ENCODE results near the gene RBM10. TPM values are rescaled to one million over a fixed set of nuclear protein-coding genes. Genes with fewer than 3 reads are reported as not detected.
"Not testable (repeated sequence)": the region's sequence is repeated elsewhere in the genome, so short reads cannot be mapped to it uniquely, and the experiment has no call there.

Gene RBM10, protein sequence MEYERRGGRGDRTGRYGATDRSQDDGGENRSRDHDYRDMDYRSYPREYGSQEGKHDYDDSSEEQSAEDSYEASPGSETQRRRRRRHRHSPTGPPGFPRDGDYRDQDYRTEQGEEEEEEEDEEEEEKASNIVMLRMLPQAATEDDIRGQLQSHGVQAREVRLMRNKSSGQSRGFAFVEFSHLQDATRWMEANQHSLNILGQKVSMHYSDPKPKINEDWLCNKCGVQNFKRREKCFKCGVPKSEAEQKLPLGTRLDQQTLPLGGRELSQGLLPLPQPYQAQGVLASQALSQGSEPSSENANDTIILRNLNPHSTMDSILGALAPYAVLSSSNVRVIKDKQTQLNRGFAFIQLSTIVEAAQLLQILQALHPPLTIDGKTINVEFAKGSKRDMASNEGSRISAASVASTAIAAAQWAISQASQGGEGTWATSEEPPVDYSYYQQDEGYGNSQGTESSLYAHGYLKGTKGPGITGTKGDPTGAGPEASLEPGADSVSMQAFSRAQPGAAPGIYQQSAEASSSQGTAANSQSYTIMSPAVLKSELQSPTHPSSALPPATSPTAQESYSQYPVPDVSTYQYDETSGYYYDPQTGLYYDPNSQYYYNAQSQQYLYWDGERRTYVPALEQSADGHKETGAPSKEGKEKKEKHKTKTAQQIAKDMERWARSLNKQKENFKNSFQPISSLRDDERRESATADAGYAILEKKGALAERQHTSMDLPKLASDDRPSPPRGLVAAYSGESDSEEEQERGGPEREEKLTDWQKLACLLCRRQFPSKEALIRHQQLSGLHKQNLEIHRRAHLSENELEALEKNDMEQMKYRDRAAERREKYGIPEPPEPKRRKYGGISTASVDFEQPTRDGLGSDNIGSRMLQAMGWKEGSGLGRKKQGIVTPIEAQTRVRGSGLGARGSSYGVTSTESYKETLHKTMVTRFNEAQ
- 52.2 and 53.7 TPM in 2 replicates for total RNA-seq (2012; rRNA removed)

DNA sequence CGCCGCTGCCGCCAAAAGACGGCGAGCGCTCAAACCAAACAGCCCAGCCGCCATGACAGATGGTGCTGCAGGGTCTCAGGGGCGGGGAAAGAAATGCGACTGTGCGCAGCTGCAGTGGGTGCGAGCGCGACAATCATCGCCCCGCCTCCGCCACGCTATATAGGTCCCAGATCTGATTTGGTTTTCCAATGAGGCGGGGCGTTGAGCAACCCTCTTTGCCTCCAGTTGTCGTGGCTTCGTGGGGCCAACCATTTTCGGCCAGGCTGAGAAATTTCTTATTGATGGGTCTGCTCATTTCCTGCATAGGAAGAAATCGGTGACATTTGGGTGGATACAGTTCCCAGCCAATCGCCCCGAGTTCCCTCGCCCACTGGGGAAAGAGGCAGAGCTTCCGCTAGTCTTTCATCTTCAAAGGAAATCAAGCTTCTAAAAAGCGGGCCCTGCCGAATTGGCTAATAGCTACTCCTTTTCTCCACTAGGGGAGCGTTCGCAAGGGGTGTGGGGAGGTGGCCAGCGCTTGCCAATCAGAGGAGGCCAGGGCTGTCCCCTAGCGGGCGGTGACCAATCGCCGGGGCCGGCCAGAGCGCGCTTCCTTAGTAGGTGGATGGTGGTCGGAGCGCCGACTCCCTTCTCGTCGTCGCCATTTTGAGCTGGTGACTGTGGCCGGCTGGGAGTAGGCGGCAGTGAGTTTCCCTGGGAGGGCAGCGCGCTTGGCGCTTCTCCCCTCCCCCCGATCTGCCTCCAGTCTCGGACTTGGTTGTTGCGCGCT is at the start of gene RBM10, which contains the start of gene NDUFB11:
RBM10 (plus strand) TSS at position 596 of the 769 bp plus-strand sequence. CDS start 2,261 bp downstream, outside the sequence.
NDUFB11 (minus strand) TSS at position 77 of the 769 bp plus-strand sequence; CDS start at position 54, 23 bp downstream.
- Histone ChIP-seq H3K27me3 (ENCODE audit: control insufficient read depth, insufficient read depth, low read length) (peaks cover 7% of the 10 kb centered on the region), H3K4me1 (ENCODE audit: control insufficient read depth, insufficient read depth, low read length) (no peaks in the 10 kb centered on the region), H3K36me3 (ENCODE audit: insufficient read depth, low read length) (peaks cover 8% of the 10 kb centered on the region), H3K4me2 (ENCODE audit: low read length) (peak within 1 kb of the TSS; percentile 84), H3K9me3 (replicated peaks; ENCODE audit: low read length) (no peaks in the 10 kb centered on the region), H3K9ac (ENCODE audit: low read depth, low read length) (peak within 1 kb of the TSS; percentile 84), H3K4me3 (ENCODE audit: low read length) (peak within 1 kb of the TSS; percentile 79)

DNA sequence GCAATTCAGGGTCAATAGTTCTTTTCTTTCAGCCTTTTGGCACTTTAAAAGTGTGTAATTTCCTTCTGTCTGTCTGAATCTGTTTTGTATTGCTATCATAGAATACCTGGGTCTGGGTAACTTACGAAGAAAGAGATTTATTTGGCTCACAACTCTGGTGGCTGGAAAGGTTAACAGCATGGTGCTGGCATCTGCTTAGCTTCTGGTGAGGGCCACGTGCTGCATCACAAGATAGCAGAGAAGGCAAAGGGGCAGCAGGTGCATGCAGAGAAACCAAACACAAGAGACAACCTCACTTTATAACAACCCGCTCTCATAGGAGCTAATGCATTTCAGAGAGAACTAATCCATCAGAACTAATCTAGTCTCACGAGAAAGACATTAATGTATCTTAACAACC is 48.0 kb upstream of the RBM10 start:
- Histone ChIP-seq H3K9ac (ENCODE audit: low read depth, low read length) (no peak overlapping the region), H3K9me3 (replicated peaks; ENCODE audit: low read length) (no peaks in the 10 kb centered on the region), H3K4me3 (ENCODE audit: low read length) (no peak overlapping the region), H3K36me3 (ENCODE audit: insufficient read depth, low read length) (no peaks in the 10 kb centered on the region), H3K4me2 (ENCODE audit: low read length) (no peak overlapping the region), H3K27me3 (ENCODE audit: control insufficient read depth, insufficient read depth, low read length) (peaks cover 11% of the 10 kb centered on the region), H3K4me1 (ENCODE audit: control insufficient read depth, insufficient read depth, low read length) (no peaks in the 10 kb centered on the region)

GRCh38 chrX:47098338-47099094 is 46.5 kb upstream of the RBM10 start:
- Histone ChIP-seq H3K36me3 (ENCODE audit: insufficient read depth, low read length) (no peaks in the 10 kb centered on the region), H3K4me1 (ENCODE audit: control insufficient read depth, insufficient read depth, low read length) (no peaks in the 10 kb centered on the region)

GRCh38 chrX:47101206-47101605 is 43.8 kb upstream of the RBM10 start:
- H3K4me1 ChIP-seq (ENCODE audit: control insufficient read depth, insufficient read depth, low read length): no peaks in the 10 kb centered on the region
- H3K9ac ChIP-seq (ENCODE audit: low read depth, low read length): no peak overlapping the region
- no peak overlapping the region for H3K4me2 ChIP-seq (ENCODE audit: low read length)
- no peaks in the 10 kb centered on the region for H3K36me3 ChIP-seq (ENCODE audit: insufficient read depth, low read length)
- H3K27me3 ChIP-seq (ENCODE audit: control insufficient read depth, insufficient read depth, low read length): peaks cover 6% of the 10 kb centered on the region
- H3K4me3 ChIP-seq (ENCODE audit: low read length): no peak overlapping the region
- H3K9me3 ChIP-seq (replicated peaks; ENCODE audit: low read length): no peaks in the 10 kb centered on the region

More at GRCh38 chrX:47098338-47099094, 46.5 kb upstream of the RBM10 start:
- no peaks in the 10 kb centered on the region for H3K9me3 ChIP-seq (replicated peaks; ENCODE audit: low read length)
- no peak overlapping the region for H3K4me2 ChIP-seq (ENCODE audit: low read length)
- no peak overlapping the region for H3K4me3 ChIP-seq (ENCODE audit: low read length)
- peaks cover 6% of the 10 kb centered on the region for H3K27me3 ChIP-seq (ENCODE audit: control insufficient read depth, insufficient read depth, low read length)
- no peak overlapping the region for H3K9ac ChIP-seq (ENCODE audit: low read depth, low read length)

DNA sequence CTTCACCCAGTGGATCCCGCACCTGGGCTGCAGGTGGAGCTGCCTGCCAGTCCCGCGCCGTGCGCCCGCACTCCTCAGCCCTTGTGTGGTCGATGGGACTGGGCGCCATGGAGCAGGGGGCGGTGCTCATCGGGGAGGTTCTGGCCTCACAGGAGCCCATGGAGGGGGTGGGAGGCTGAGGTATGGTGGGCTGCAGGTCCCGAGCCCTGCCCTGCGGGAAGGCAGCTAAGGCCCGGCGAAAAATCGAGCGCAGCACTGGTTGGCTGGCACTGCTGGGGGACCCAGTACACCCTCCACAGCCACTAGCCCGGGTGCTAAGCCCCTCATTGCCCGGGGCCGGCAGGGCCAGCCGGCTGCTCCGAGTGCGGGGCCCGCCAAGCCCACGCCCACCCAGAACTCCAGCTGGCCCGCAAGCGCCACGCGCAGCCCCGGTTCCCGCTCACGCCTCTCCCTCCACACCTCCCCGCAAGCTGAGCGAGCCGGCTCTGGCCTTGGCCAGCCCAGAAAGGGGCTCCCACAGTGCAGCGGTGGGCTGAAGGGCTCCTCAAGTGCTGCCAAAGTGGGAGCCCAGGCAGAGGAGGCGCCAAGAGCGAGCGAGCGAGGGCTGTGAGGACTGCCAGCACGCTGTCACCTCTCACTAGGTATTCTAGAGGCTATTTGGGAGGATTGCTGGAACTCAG is 33.9 kb upstream of the RBM10 start:
- not testable (repeated sequence) for H3K9me3 ChIP-seq (replicated peaks; ENCODE audit: low read length); H3K4me2 ChIP-seq (ENCODE audit: low read length); H3K9ac ChIP-seq (ENCODE audit: low read depth, low read length); H3K27me3 ChIP-seq (ENCODE audit: control insufficient read depth, insufficient read depth, low read length); H3K4me1 ChIP-seq (ENCODE audit: control insufficient read depth, insufficient read depth, low read length); H3K36me3 ChIP-seq (ENCODE audit: insufficient read depth, low read length); H3K4me3 ChIP-seq (ENCODE audit: low read length)

DNA sequence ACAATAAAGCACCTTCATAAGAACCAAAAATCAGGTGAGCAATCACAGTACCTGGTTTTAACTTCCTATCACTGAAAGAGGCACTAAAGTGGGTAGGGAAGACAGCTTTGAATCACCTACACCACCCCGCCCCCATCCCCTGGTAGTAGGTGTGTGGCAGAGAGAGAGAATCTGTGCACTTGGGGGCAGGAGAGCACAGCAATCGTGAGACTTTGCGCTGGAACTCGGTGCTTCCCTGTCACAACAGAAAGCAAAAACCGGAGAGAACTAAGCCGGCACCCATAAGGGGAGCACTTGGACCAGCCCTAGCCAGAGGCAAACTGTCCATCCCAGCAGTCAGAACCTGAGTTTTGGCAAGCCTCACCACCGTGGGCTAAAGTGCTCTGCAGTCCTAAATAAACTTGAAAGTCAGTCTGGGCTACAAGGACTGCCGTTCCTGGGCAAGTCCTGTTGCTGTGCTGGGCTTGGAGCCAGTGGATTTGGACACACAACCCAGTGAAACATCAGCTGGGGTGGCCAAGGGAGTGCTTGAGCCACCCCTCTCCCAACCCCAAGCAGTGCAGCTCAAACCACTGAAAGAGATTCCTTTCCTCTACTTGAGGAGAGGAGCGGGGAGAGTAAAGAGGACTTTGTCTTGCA is 32.6 kb upstream of the RBM10 start:
- no peaks in the 10 kb centered on the region for H3K36me3 ChIP-seq (ENCODE audit: insufficient read depth, low read length)
- peaks cover 8% of the 10 kb centered on the region for H3K27me3 ChIP-seq (ENCODE audit: control insufficient read depth, insufficient read depth, low read length)
- H3K4me2 ChIP-seq (ENCODE audit: low read length): no peak overlapping the region
- no peak overlapping the region for H3K9ac ChIP-seq (ENCODE audit: low read depth, low read length)
- H3K4me3 ChIP-seq (ENCODE audit: low read length): no peak overlapping the region
- no peaks in the 10 kb centered on the region for H3K9me3 ChIP-seq (replicated peaks; ENCODE audit: low read length)
- no peaks in the 10 kb centered on the region for H3K4me1 ChIP-seq (ENCODE audit: control insufficient read depth, insufficient read depth, low read length)

GRCh38 chrX:47116551-47117110 is 28.4 kb upstream of the RBM10 start:
- not testable (repeated sequence) for H3K9me3 ChIP-seq (replicated peaks; ENCODE audit: low read length); H3K36me3 ChIP-seq (ENCODE audit: insufficient read depth, low read length); H3K4me3 ChIP-seq (ENCODE audit: low read length); H3K9ac ChIP-seq (ENCODE audit: low read depth, low read length); H3K4me1 ChIP-seq (ENCODE audit: control insufficient read depth, insufficient read depth, low read length); H3K4me2 ChIP-seq (ENCODE audit: low read length)
- H3K27me3 ChIP-seq (ENCODE audit: control insufficient read depth, insufficient read depth, low read length): peaks cover 15% of the 10 kb centered on the region

DNA sequence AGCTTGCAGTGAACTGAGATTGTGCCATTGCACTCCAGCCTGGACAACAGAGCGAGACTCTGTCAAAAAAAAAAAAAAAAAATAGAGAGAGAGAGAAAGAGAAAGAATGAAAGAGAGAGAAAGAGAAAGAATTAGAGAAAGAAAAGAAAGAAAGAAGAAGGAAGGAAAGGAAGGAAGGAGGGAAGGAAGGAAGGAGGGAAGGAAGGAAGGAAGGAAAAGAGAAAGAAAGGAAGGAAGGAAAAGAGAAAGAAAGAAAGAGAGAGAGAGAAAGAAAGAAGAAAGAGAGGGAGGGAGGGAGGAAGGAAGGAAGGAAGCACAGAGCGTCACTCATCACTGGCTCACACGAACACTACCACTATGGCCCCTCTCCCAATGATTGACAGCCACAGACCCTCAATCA is 20.6 kb upstream of the RBM10 start:
- not testable (repeated sequence) for H3K4me3 ChIP-seq (ENCODE audit: low read length); H3K4me1 ChIP-seq (ENCODE audit: control insufficient read depth, insufficient read depth, low read length); H3K36me3 ChIP-seq (ENCODE audit: insufficient read depth, low read length); H3K4me2 ChIP-seq (ENCODE audit: low read length); H3K9me3 ChIP-seq (replicated peaks; ENCODE audit: low read length); H3K27me3 ChIP-seq (ENCODE audit: control insufficient read depth, insufficient read depth, low read length); H3K9ac ChIP-seq (ENCODE audit: low read depth, low read length)

DNA sequence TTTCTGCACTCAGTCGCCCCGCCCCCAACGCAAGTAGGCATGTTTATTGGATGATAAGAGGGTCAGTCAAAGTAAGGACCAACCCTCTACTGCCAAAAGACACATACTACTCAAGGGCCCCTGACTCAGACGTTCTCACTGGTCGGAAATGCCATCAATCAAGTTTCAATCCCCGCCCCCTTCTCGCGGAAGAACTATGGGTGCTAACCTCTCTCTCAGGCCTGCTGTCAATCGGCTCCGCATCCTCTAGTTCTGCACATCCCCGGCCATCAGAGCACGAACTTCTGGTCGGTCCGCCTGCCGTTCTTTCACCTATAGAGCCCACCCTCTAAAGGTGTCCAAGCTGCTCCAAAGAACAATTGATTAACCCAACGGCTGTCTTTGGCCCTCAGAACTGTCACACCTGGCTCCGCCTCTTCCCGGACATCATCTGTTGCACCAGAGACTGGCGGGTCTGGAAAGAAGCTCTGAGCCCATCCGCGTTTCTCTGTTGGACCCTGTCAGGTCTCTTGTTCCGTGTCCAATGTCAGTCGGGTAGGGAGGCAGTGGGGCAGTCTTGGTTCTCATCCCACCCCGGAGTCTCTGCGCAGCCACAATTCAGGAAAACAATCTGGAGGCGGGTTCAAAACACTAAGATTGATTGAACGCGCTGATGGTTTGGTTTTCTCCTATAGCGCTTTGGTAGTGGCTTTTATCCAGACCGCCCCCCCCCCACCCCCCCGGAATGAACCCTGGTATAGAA is 15.7 kb upstream of the RBM10 start:
- Histone ChIP-seq H3K36me3 (ENCODE audit: insufficient read depth, low read length) (no peaks in the 10 kb centered on the region), H3K4me1 (ENCODE audit: control insufficient read depth, insufficient read depth, low read length) (no peaks in the 10 kb centered on the region), H3K27me3 (ENCODE audit: control insufficient read depth, insufficient read depth, low read length) (peaks cover 2% of the 10 kb centered on the region), H3K9me3 (replicated peaks; ENCODE audit: low read length) (no peaks in the 10 kb centered on the region), H3K4me2 (ENCODE audit: low read length) (peak overlapping the region; percentile 83), H3K9ac (ENCODE audit: low read depth, low read length) (peak overlapping the region; percentile 87), H3K4me3 (ENCODE audit: low read length) (peak overlapping the region; percentile 87)
